ENCODE results near the gene KIRREL2. TPM values are rescaled to one million over a fixed set of nuclear protein-coding genes. Genes with fewer than 3 reads are reported as not detected.

KIRREL2 gene
- total and polyA plus RNA-seq, 8 donors: 0.08 to 3.5 (median 2.4) TPM; not detected in 1

- ATAC-seq (peak; percentile 61), DNase-seq (peak in 1 of 4 donors; percentile 81)
- intact Hi-C loops (cut with DNase I): no loop called here
- no peaks in the 10 kb centered on the region for H3K9me3 ChIP-seq
- peaks cover 4 to 16% of the 10 kb centered on the region in 2 donors for H3K4me1 ChIP-seq
- no peaks in the 10 kb centered on the region for H3K36me3 ChIP-seq
- H3K27ac ChIP-seq: no peak overlapping the region
- TF ChIP-seq CTCF (IDR thresholded peaks at IDR 0.05): no peak
- H3K27me3 ChIP-seq: peaks cover 36 to 94% of the 10 kb centered on the region in 2 donors
- H3K4me3 ChIP-seq: peak overlapping the region in 1 of 2 donors; percentile 19
Measured at GRCh38 chr19:35845215-35846037, 11.3 kb upstream of the KIRREL2 start.

- H3K4me3 ChIP-seq: no peak overlapping the region
- TF ChIP-seq CTCF (IDR thresholded peaks at IDR 0.05): no peak
- ATAC-seq: peak; percentile 64
- intact Hi-C loops (cut with DNase I): no loop called here
- no peaks in the 10 kb centered on the region for H3K36me3 ChIP-seq
- DNase-seq: peak in 1 of 4 donors; percentile 77
- peaks cover 36 to 100% of the 10 kb centered on the region in 2 donors for H3K27me3 ChIP-seq
- H3K4me1 ChIP-seq: peaks cover 4 to 16% of the 10 kb centered on the region in 2 donors
- no peaks in the 10 kb centered on the region for H3K9me3 ChIP-seq
- no peak overlapping the region for H3K27ac ChIP-seq
Measured at GRCh38 chr19:35846038-35846668, 10.6 kb upstream of the KIRREL2 start.

GRCh38 chr19:35847911-35848310 is 8.8 kb upstream of the KIRREL2 start:
- H3K4me3 ChIP-seq: no peak overlapping the region
- ATAC-seq (no peak), DNase-seq (no peak)
- H3K27ac ChIP-seq: no peak overlapping the region
- no peaks in the 10 kb centered on the region for H3K36me3 ChIP-seq
- H3K9me3 ChIP-seq: no peaks in the 10 kb centered on the region
- intact Hi-C loops (cut with DNase I): no loop called here
- H3K27me3 ChIP-seq: peaks cover 40 to 100% of the 10 kb centered on the region in 2 donors
- H3K4me1 ChIP-seq: peaks cover 4 to 16% of the 10 kb centered on the region in 2 donors
- no peak for TF ChIP-seq CTCF (IDR thresholded peaks at IDR 0.05)

GRCh38 chr19:35848486-35848885 is 8.2 kb upstream of the KIRREL2 start:
- DNase-seq: peak in 1 of 4 donors; percentile 61
- Histone ChIP-seq H3K4me3 (no peak overlapping the region), H3K36me3 (no peaks in the 10 kb centered on the region), H3K27ac (no peak overlapping the region), H3K27me3 (peaks cover 37 to 100% of the 10 kb centered on the region in 2 donors), H3K4me1 (peaks cover 4 to 16% of the 10 kb centered on the region in 2 donors), H3K9me3 (no peaks in the 10 kb centered on the region)
- TF ChIP-seq CTCF (IDR thresholded peaks at IDR 0.05): no peak
- intact Hi-C loops (cut with DNase I): no loop called here
- ATAC-seq: no peak

- no peak overlapping the region for H3K27ac ChIP-seq
- peaks cover 32 to 100% of the 10 kb centered on the region in 2 donors for H3K27me3 ChIP-seq
- no peaks in the 10 kb centered on the region for H3K36me3 ChIP-seq
- no peaks in the 10 kb centered on the region for H3K9me3 ChIP-seq
- TF ChIP-seq CTCF (IDR thresholded peaks at IDR 0.05): no peak
- H3K4me3 ChIP-seq: no peak overlapping the region
- intact Hi-C loops (cut with DNase I): no loop called here
- ATAC-seq (no peak), DNase-seq (peak in 1 of 4 donors; percentile 49)
- peaks cover 4 to 16% of the 10 kb centered on the region in 2 donors for H3K4me1 ChIP-seq
Measured at GRCh38 chr19:35848919-35849505, 7.7 kb upstream of the KIRREL2 start.
